ENCODE measurements around the gene ICAM1. TPM values are rescaled to one million over a fixed set of nuclear protein-coding genes. Genes with fewer than 3 reads are reported as not detected.

Gene ICAM1
- total and polyA plus RNA-seq, 2 of the 13 experiments (the other 11 are each of a cell fraction or from before 2014, with no cell fraction given), result 37.9 to 98.4 TPM

DNA sequence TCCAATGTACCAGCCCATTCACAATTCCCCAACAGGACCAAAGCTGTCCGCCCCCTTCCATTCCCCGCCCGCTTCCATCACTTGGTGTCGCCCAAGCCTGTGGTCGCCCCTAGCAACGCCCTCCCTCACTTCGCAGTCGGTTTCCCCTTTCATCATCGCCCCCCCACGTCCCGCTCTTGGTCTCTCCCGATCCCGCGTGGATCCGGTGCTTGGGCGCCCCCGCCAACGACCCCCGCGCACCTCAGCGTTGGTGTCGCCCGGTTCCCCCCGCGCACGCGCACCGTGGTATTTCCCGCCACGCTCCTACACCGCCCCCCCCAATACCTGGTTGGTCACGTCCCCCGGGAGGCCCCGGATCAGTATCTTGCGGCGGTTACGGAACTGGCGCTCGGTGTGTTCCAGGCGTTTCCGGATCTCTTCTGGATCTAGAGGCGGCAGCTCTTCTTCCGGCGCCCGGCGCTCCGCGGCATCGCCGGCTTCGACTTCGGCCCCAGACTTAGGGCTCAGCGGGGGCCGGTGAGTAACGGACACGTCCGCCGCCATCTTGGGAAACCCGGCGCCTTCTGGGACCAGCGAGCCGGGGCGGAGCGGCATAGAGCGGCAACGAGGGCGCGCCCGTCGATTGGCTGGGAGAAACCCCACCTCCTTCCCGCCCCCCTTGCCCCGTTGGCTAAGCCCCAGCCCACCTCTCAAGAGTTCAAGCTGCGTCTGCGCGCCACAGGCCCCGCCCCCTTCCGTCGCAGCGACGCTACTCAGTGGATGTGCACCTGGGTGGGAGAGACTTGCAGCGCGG lies 62.2 kb downstream of the ICAM1 start, which contains the start of gene RAVER1 (continued):
- TF ChIP-seq REST (IDR thresholded peaks at IDR 0.05; ENCODE audit: borderline replicate concordance in 1 of 2, low read depth in 1 of 2, low read length in 2 of 2), result no peak
- TF ChIP-seq ZFYVE20 (CRISPR knock-in tag; IDR thresholded peaks at IDR 0.05; ENCODE audit: borderline replicate concordance, low read depth), result no peak
- TF ChIP-seq ZNF850 (CRISPR knock-in tag; conservative IDR thresholded peaks at IDR 0.05), result no peak
- TF ChIP-seq GTF2F1 (IDR thresholded peaks at IDR 0.05; ENCODE audit: low read length), result no peak
- TF ChIP-seq MAFK (conservative IDR thresholded peaks at IDR 0.05 in 1 of 2, IDR thresholded peaks at IDR 0.05 in 1 of 2; ENCODE audit: low read length in 2 of 2), result no peak
- no peak for TF ChIP-seq CBX2 (IDR thresholded peaks at IDR 0.05; ENCODE audit: low read depth, low read length)
- TF ChIP-seq CBX2 (CRISPR knock-in tag; IDR thresholded peaks at IDR 0.05; ENCODE audit: low read depth), result no peak
- TF ChIP-seq, protein P1, sequence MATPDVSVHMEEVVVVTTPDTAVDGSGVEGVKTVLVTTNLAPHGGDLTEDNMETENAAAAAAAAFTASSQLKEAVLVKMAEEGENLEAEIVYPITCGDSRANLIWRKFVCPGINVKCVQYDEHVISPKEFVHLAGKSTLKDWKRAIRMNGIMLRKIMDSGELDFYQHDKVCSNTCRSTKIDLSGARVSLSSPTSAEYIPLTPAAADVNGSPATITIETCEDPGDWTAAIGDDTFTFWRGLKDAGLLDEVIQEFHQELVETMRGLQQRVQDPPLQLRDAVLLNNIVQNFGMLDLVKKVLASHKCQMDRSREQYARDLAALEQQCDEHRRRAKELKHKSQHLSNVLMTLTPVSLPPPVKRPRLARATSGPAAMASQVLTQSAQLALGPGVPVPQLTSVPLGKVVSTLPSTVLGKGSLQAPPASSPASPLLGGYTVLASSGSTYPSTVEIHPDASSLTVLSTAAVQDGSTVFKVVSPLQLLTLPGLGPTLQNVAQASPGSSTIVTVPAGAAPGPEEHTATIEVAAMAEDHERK (CRISPR knock-in tag; IDR thresholded peaks at IDR 0.05; ENCODE audit: low read depth), result peak; percentile 36; the same call in 1 of the 2 replicates
- TF ChIP-seq KLF6 (CRISPR knock-in tag; IDR thresholded peaks at IDR 0.05), result no peak; the same call in 1 of the 2 replicates
- TF ChIP-seq ZNF224 (CRISPR knock-in tag; IDR thresholded peaks at IDR 0.05), result no peak
- TF ChIP-seq ZNF740 (CRISPR knock-in tag; IDR thresholded peaks at IDR 0.05), result peak; percentile 98
- TF ChIP-seq FOXK2 (IDR thresholded peaks at IDR 0.05), result peak; percentile 94
- peak; percentile 64 for TF ChIP-seq ATF7 (IDR thresholded peaks at IDR 0.05)
- peak; percentile 38; the same call in 1 of the 2 replicates for TF ChIP-seq ATF7 (CRISPR knock-in tag; IDR thresholded peaks at IDR 0.05)
- TF ChIP-seq CREB1 (IDR thresholded peaks at IDR 0.05), result no peak
- TF ChIP-seq CREB1 (CRISPR knock-in tag; IDR thresholded peaks at IDR 0.05), result no peak; the same call in 1 of the 2 replicates
- TF ChIP-seq CENPX (CRISPR knock-in tag; IDR thresholded peaks at IDR 0.05), result no peak
- TF ChIP-seq PAF1 (CRISPR knock-in tag; IDR thresholded peaks at IDR 0.05), result no peak
- TF ChIP-seq SOX5 (CRISPR knock-in tag; IDR thresholded peaks at IDR 0.05; ENCODE audit: borderline replicate concordance), result no peak
- TF ChIP-seq ELF3 (CRISPR knock-in tag; IDR thresholded peaks at IDR 0.05), result peak; percentile 41; the same call in 1 of the 2 replicates
- no peak for TF ChIP-seq HOXA5 (CRISPR knock-in tag; IDR thresholded peaks at IDR 0.05)
- TF ChIP-seq TRAFD1 (CRISPR knock-in tag; IDR thresholded peaks at IDR 0.05; ENCODE audit: borderline replicate concordance), result 0 out of 2 replicates have a peak, but pooled peaks have one; percentile 71
- TF ChIP-seq ZNF782 (CRISPR knock-in tag; IDR thresholded peaks at IDR 0.05; ENCODE audit: borderline replicate concordance), result peak; percentile 74; the same call in 1 of the 2 replicates
- peak; percentile 39; the same call in 1 of the 2 replicates for TF ChIP-seq MYNN (CRISPR knock-in tag; IDR thresholded peaks at IDR 0.05; ENCODE audit: low read depth)

All from HepG2 (cell line).